ENCODE measurements around the gene TMEM181.

TMEM181 gene

DNA sequence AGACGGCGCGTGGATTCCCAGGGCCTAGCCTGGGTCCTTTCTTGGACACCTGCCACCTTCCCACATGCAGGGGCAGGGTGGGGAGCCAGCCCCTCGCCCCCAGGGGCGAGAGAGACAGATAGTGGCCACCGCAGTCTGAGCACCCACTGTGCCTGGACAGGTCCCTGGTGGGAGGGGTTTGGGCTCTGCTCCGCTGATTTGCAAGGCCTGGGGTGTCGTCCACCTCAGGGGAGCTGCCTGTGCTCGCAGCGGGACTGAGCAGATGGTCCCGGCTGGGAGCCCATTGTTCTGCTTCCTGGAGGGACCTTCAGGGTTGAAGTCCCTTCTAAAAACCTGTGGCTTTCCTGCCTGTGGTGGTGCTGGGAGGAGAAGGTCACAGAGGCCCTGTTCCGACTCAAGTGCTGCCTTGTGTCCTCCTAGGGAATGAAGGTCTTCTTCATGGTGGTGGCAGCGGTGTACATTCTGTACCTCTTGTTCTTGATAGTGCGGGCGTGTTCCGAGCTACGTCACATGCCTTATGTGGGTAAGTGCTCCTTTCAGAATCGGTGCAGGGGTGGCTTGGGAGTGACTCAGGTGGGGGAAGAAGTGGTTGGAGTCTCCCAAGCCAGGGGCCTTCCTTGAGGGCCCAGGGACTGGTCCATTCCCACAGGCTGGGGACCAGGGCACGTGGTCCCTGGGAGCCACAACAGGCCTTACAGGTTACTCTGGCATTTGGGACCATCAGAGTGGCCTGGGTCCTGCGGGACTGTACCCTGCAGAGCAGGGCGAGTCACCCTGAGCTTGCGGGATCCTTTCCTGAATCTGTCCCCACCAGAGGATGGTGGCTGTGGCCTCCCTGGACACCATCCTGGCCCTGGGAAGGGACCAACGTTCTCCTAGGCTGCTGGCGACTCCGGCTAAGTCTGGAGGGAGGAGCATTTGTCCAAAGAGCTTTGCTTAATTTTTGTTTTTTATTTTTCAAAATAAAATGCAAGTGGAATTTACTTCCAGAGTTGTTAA lies 65.1 kb downstream of the TMEM181 start:
- TF ChIP-seq, protein P1, sequence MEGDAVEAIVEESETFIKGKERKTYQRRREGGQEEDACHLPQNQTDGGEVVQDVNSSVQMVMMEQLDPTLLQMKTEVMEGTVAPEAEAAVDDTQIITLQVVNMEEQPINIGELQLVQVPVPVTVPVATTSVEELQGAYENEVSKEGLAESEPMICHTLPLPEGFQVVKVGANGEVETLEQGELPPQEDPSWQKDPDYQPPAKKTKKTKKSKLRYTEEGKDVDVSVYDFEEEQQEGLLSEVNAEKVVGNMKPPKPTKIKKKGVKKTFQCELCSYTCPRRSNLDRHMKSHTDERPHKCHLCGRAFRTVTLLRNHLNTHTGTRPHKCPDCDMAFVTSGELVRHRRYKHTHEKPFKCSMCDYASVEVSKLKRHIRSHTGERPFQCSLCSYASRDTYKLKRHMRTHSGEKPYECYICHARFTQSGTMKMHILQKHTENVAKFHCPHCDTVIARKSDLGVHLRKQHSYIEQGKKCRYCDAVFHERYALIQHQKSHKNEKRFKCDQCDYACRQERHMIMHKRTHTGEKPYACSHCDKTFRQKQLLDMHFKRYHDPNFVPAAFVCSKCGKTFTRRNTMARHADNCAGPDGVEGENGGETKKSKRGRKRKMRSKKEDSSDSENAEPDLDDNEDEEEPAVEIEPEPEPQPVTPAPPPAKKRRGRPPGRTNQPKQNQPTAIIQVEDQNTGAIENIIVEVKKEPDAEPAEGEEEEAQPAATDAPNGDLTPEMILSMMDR (IDR thresholded peaks at IDR 0.05; ENCODE audit: low read depth, low read length), result no peak
- no peak overlapping the region for H3K4me3 ChIP-seq (ENCODE audit: low read depth, low read length)

DNA sequence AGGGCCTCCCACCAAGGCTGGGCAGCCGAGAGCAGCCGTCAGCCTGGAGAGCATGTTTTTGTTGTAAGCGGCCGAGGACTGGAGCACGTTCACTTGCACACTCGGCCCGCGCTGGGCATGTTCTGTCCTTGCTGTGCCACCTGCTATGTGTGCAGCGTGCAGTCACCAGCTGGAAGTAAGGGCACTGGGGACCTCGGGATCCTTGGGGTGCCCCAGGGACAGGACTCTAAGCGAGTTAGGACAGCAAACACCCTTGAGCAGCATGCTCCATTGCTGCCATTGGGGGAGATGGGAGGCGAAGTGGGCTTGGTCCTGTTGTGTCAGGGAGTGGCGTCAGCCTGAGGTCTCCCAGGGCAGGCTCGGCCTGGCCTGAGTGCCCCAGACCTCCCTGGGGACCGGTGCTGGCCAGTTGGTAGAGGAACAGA lies 66.0 kb downstream of the TMEM181 start:
- H3K4me3 ChIP-seq (ENCODE audit: low read depth, low read length), result no peak overlapping the region
- TF ChIP-seq, protein P1 (IDR thresholded peaks at IDR 0.05; ENCODE audit: low read depth, low read length), result no peak

DNA sequence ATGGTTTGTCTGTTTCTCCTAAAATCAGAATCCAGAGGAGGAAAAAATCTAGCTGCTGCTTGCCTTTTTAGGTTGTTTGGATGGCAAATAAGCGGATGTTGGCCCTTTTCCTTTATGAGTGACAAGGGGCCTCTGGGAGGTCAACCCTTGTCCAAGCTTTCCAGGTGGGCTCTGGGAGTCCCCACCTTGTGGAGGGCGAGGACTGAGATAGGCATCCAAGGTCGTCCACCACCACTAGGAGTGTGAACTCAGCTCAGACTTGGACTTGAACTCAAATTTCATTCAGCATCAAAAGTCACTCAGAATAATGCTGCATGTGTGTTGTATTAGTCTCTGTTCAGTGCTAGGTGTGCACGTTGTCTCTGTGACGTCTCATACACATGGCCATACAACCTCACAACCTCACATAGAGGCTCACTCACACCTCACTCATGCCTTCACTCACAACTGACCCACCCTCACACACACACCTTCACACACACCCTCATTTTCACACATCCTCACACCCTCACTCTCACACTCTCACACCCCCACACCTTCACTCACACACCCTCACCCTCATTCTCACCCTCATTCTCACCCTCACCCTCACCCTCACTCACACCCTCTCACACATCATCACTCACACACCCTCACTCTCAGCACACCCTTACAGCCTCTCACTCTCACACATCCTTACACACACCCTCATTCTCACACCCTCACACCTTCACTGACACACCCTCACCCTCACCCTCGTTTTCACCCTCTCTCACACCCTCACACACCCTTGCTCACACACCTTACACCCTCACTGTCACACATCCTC lies 66.7 kb downstream of the TMEM181 start:
- H3K4me3 ChIP-seq (ENCODE audit: low read depth, low read length), result no peak overlapping the region
- TF ChIP-seq, protein P1 (IDR thresholded peaks at IDR 0.05; ENCODE audit: low read depth, low read length), result no peak

DNA sequence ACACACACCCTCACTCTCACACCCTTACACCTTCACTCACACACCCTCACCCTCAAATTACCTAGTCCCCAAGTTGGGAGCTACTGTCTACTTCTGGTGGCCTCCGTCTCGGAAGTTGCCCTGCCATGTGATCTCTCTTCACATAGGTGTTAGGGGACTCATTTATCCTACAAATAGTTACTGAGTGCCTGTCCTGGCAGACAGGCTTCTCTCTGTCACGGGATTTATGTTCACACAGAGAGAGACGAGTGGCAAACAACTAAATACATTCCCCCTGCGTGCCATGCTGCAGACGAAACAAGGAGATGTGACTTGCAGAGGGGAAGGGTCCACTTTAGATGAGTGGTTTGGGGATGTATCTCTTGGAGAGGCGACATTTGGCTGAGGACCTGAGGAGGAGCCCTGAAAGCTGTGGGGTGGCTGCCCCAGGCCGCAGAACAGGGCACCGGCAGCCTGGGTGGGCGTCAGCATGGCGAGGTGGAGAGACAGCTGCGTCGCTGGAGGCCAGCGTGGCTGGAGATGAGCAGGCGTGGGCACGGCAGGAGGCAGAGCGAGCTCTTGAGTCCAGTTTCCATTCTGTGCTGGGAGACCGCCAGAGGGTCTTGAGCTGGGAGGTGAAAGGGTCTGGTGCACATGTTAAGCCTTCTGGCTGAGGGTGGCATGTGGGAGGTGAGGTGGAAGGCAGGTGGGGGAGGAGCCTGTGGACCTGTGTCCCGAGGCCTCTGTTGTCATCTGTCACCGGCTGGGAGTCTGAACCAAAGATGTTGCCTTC lies 67.5 kb downstream of the TMEM181 start:
- TF ChIP-seq, protein P1 (IDR thresholded peaks at IDR 0.05; ENCODE audit: low read depth, low read length), result no peak
- H3K4me3 ChIP-seq (ENCODE audit: low read depth, low read length), result no peak overlapping the region

DNA sequence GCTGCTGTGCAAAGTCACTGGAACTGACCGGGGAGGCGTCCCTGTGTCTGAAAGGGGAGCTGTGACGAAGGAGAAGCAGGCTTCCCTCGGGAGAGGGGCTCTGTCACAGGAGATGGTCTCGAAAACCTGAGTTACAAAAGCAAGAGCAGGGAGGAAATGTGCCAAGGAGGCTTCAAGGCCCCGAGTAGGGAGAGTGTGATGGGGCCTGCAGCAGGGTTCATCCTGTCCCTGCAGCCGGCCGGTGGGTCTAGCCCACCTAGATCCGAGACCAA lies 68.0 kb downstream of the TMEM181 start:
- TF ChIP-seq, protein P1 (IDR thresholded peaks at IDR 0.05; ENCODE audit: low read depth, low read length), result no peak

DNA sequence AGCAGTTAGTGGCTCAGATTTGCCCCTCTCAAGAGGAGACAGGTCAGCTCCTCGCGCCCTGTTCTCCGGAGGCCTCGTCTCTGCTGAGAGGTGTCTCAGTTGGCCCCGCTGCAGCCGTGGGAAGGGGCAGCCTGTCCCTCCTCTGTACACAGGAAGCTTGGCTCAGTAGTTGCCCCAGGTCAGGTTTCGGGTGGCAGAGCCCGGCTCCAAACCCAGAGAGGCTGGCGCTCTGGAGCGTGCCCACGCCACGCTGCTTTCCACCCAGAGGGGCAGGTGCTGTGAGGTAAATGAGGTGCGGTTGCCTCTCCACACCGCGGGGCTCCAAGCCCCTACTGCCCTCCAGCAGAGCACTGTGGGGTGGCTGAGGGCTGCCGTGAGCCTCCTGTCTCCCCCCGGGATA lies 68.7 kb downstream of the TMEM181 start:
- TF ChIP-seq, protein P1 (IDR thresholded peaks at IDR 0.05; ENCODE audit: low read depth, low read length), result no peak
- no peak overlapping the region for H3K4me3 ChIP-seq (ENCODE audit: low read depth, low read length)

More for the DNA sequence above, 68.0 kb downstream of the TMEM181 start:
- H3K4me3 ChIP-seq (ENCODE audit: low read depth, low read length), result no peak overlapping the region

Measured in WI38 (cell line).